Skin epidermis (tissue), 12 donors: ENCODE data around the gene SPART.

Source experiments
- H3K27ac ChIP-seq, 21 experiments: fragments of 200-600 bp; sonication (generic) in 11 of 21; one replicate each; pipeline ENCODE4 v1.5.0; 2020; ENCODE audit warnings: mild to moderate bottlenecking in 3 of 21, inconsistent platforms in 2 of 21, moderate library complexity in 2 of 21
- H3K4me3 ChIP-seq, 7 experiments: fragments of 200-600 bp; sonication (generic) in 2 of 7; one replicate each; pipeline ENCODE4 v1.5.0; 2020; ENCODE audit warnings: inconsistent platforms in 2 of 7, mild to moderate bottlenecking in 2 of 7, moderate library complexity in 1 of 7

Gene SPART

GRCh38 chr13:36273431-36273830 lies 72.8 kb downstream of the SPART start:
- H3K27ac ChIP-seq = no peak overlapping the region
- H3K4me3 ChIP-seq = no peak overlapping the region

GRCh38 chr13:36261976-36262375 lies 84.2 kb downstream of the SPART start:
- Histone ChIP-seq H3K4me3 (no peak overlapping the region), H3K27ac (no peak overlapping the region)

- Histone ChIP-seq H3K27ac (no peak overlapping the region), H3K4me3 (no peak overlapping the region)
Observed at GRCh38 chr13:36261011-36261410, 85.2 kb downstream of the SPART start.

- Histone ChIP-seq H3K27ac (no peak overlapping the region), H3K4me3 (no peak overlapping the region)
Observed at GRCh38 chr13:36259361-36260137, 86.6 kb downstream of the SPART start.

GRCh38 chr13:36258831-36259230 lies 87.4 kb downstream of the SPART start:
- H3K4me3 ChIP-seq = no peak overlapping the region
- no peak overlapping the region for H3K27ac ChIP-seq
